H1 (cell line): Measurements from ENCODE around the gene COL19A1. TPM values are rescaled to one million over a fixed set of nuclear protein-coding genes. Genes with fewer than 3 reads are reported as not detected.
A peak's percentile ranks its signal among the peaks of the same experiment; 100 is the strongest.

Source experiments
- CTCF ChIA-PET: fragments of 300-600 bp; sonication (Branson Sonifier 250); formaldehyde crosslinking; loops from one replicate; lab custom pipeline; 2021; ENCODE audit not compliant: partially characterized antibody; lab: Charles Lee
- POLR2A ChIA-PET: fragments of 300-600 bp; sonication (Branson Sonifier 250); formaldehyde crosslinking; loops from one replicate; lab custom pipeline; 2021; ENCODE audit warnings: inconsistent platforms; ENCODE audit not compliant: partially characterized antibody; lab: Charles Lee
- DNase-seq, 2 experiments: peaks; one replicate each; pipeline versions ENCODE4 v3.0.0 to v3.0.0-alpha.2; 2010 to 2022; ENCODE audit warnings: low spot score in 2 of 2, low read depth in 1 of 2, mixed read lengths in 1 of 2
- FAIRE-seq: peaks from 2 replicates; lab custom pipeline; 2011; peaks lifted over from hg19 to GRCh38; lab: Jason Lieb, UNC
- H2AFZ ChIP-seq: 2 replicates; pipeline ENCODE4 v1.8.1; 2012; ENCODE audit warnings: low read length, inconsistent platforms
- H2AK5ac ChIP-seq: 2 replicates; pipeline ENCODE4 v1.6.1; 2013; ENCODE audit warnings: low read depth, low read length
- H2BK120ac ChIP-seq: replicated peaks from 2 replicates; pipeline ENCODE3; 2013; ENCODE audit warnings: low read depth, low read length, inconsistent platforms
- H2BK12ac ChIP-seq: 2 replicates; pipeline ENCODE4 v1.6.1; 2013; ENCODE audit warnings: low read depth, low read length
- H2BK15ac ChIP-seq: 2 replicates; pipeline ENCODE4 v1.6.1; 2013; ENCODE audit warnings: low read length
- H2BK20ac ChIP-seq: 2 replicates; pipeline ENCODE4 v1.6.1; 2013; ENCODE audit warnings: low read length
- H2BK5ac ChIP-seq: 2 replicates; pipeline ENCODE4 v1.6.1; 2013; ENCODE audit warnings: low read depth, low read length
- H3K14ac ChIP-seq: 2 replicates; pipeline ENCODE4 v1.6.1; 2013; ENCODE audit warnings: inconsistent platforms; ENCODE audit not compliant: insufficient read length
- H3K18ac ChIP-seq: 2 replicates; pipeline ENCODE4 v1.6.1; 2013; ENCODE audit warnings: low read length; ENCODE audit errors: extremely low read depth
- H3K23ac ChIP-seq: 2 replicates; pipeline ENCODE4 v1.6.1; 2013; ENCODE audit warnings: inconsistent platforms; ENCODE audit not compliant: insufficient read length
- H3K23me2 ChIP-seq: 2 replicates; pipeline ENCODE4 v1.6.1; 2013; ENCODE audit warnings: low read depth, low read length
- H3K27ac ChIP-seq: 2 replicates; pipeline ENCODE4 v1.6.1; 2011; ENCODE audit warnings: low read depth, low read length, inconsistent platforms
- H3K27me3 ChIP-seq, 4 experiments: replicated peaks in 1 of 4; 1 replicate in 1 of 4; 2 replicates in 3 of 4; pipeline versions ENCODE4 v1.6.1 to v1.8.1; 2011 to 2013; ENCODE audit warnings: low read length in 3 of 4, mild to moderate bottlenecking in 3 of 4, inconsistent platforms in 2 of 4, mixed read lengths in 2 of 4, moderate library complexity in 1 of 4; ENCODE audit not compliant: control insufficient read depth in 3 of 4, insufficient read depth in 3 of 4; ENCODE audit errors: extremely low read depth in 1 of 4
- H3K36me3 ChIP-seq, 4 experiments: 2 replicates each; pipeline versions ENCODE4 v1.6.1 to v1.8.1; 2011 to 2013; ENCODE audit warnings: mild to moderate bottlenecking in 4 of 4, low read length in 3 of 4, moderate library complexity in 2 of 4, control low read depth in 1 of 4, inconsistent platforms in 1 of 4; ENCODE audit not compliant: insufficient read depth in 4 of 4, control insufficient read depth in 2 of 4
- H3K4ac ChIP-seq: replicated peaks from 2 replicates; pipeline ENCODE3; 2013; ENCODE audit warnings: low read length, low read depth, mixed read lengths, inconsistent platforms; ENCODE audit not compliant: insufficient read length
- H3K4me1 ChIP-seq, 4 experiments: replicated peaks in 1 of 4; 1 replicate in 1 of 4; 2 replicates in 3 of 4; pipeline versions ENCODE4 v1.6.1 to v1.8.1; 2011 to 2013; ENCODE audit warnings: low read length in 3 of 4, inconsistent platforms in 2 of 4, mixed read lengths in 1 of 4; ENCODE audit not compliant: insufficient read depth in 4 of 4, control insufficient read depth in 3 of 4
- H3K4me2 ChIP-seq, 2 experiments: 2 replicates each; pipeline versions ENCODE4 v1.6.1 to v1.8.1; 2011 to 2013; ENCODE audit warnings: low read depth in 2 of 2, low read length in 2 of 2, control low read depth in 1 of 2, inconsistent platforms in 1 of 2, mild to moderate bottlenecking in 1 of 2; ENCODE audit not compliant: insufficient read depth in 1 of 2
- H3K4me3 ChIP-seq, 4 experiments: fragments of 200-600, 300-600 bp in 1 of 4; sonication (generic), shearing (Covaris generic), sonication (Bioruptor Twin) in 1 of 4; 2 replicates each; pipeline versions ENCODE4 v1.5.1 to v1.8.1; 2011 to 2016; ENCODE audit warnings: low read length in 4 of 4, low read depth in 3 of 4, control low read depth in 2 of 4, inconsistent platforms in 2 of 4, mild to moderate bottlenecking in 2 of 4, mixed read lengths in 1 of 4, moderate library complexity in 1 of 4; ENCODE audit not compliant: insufficient read depth in 2 of 4; ENCODE audit errors: extremely low read depth in 1 of 4
- H3K56ac ChIP-seq: replicated peaks from 2 replicates; pipeline ENCODE3; 2013; ENCODE audit warnings: low read depth, mild to moderate bottlenecking, mixed read lengths, low read length, inconsistent platforms; ENCODE audit not compliant: insufficient read length
- H3K79me1 ChIP-seq: 2 replicates; pipeline ENCODE4 v1.6.1; 2013; ENCODE audit warnings: low read depth, low read length, control low read depth
- H3K79me2 ChIP-seq, 2 experiments: 2 replicates each; pipeline versions ENCODE4 v1.6.1 to v1.8.1; 2012 to 2013; ENCODE audit warnings: low read length in 2 of 2, mild to moderate bottlenecking in 2 of 2, inconsistent platforms in 1 of 2; ENCODE audit not compliant: insufficient read depth in 2 of 2, control insufficient read depth in 1 of 2
- H3K9ac ChIP-seq, 4 experiments: replicated peaks in 1 of 4; 1 replicate in 1 of 4; 2 replicates in 3 of 4; pipeline versions ENCODE4 v1.6.1 to v1.8.1; 2011 to 2013; ENCODE audit warnings: low read depth in 3 of 4, low read length in 3 of 4, control low read depth in 2 of 4, mild to moderate bottlenecking in 2 of 4, moderate library complexity in 2 of 4, inconsistent platforms in 1 of 4; ENCODE audit errors: extremely low read depth in 1 of 4
- H3K9me3 ChIP-seq, 2 experiments: 2 replicates each; pipeline versions ENCODE4 v1.6.1 to v1.8.1; 2012 to 2013; ENCODE audit warnings: mild to moderate bottlenecking in 2 of 2, moderate library complexity in 2 of 2, control low read depth in 1 of 2, inconsistent platforms in 1 of 2, low read depth in 1 of 2, low read length in 1 of 2, mixed read lengths in 1 of 2; ENCODE audit not compliant: insufficient read depth in 2 of 2
- H4K20me1 ChIP-seq, 2 experiments: replicated peaks in 1 of 2; 2 replicates each; pipeline versions ENCODE3 to v1.8.1; 2011 to 2013; ENCODE audit warnings: inconsistent platforms in 2 of 2, low read length in 2 of 2, mild to moderate bottlenecking in 1 of 2; ENCODE audit not compliant: insufficient read depth in 2 of 2, control insufficient read depth in 1 of 2
- H4K5ac ChIP-seq: 2 replicates; pipeline ENCODE4 v1.6.1; 2013; ENCODE audit warnings: low read length, low read depth, mixed read lengths, inconsistent platforms; ENCODE audit not compliant: insufficient read length
- H4K8ac ChIP-seq: 2 replicates; pipeline ENCODE4 v1.8.0; 2013; ENCODE audit warnings: mild to moderate bottlenecking, moderate library complexity, low read length, inconsistent platforms; ENCODE audit not compliant: insufficient read depth; ENCODE audit errors: extremely low read depth
- H4K91ac ChIP-seq: replicated peaks from 2 replicates; pipeline ENCODE3; 2013; ENCODE audit warnings: low read length, mixed read lengths, inconsistent platforms; ENCODE audit not compliant: insufficient read length
- HDAC2 ChIP-seq, 2 experiments: fragments of 300-600 bp in 1 of 2; sonication (generic) in 1 of 2; IDR thresholded peaks; 2 replicates each; pipeline ENCODE4 v1.6.1; 2011 to 2012; ENCODE audit warnings: low read depth in 2 of 2, low read length in 2 of 2, mild to moderate bottlenecking in 2 of 2, moderate library complexity in 2 of 2, borderline replicate concordance in 1 of 2, inconsistent platforms in 1 of 2
- JUND ChIP-seq: IDR thresholded peaks from 2 replicates; pipeline ENCODE4 v1.6.1; 2011; ENCODE audit warnings: mild to moderate bottlenecking, improper control_type of control experiment, low read length
- MAFK ChIP-seq: IDR thresholded peaks from 2 replicates; pipeline ENCODE4 v1.6.1; 2012; ENCODE audit warnings: low read depth, mild to moderate bottlenecking, improper control_type of control experiment, low read length
- SAP30 ChIP-seq: fragments of 300-600 bp; sonication (generic); IDR thresholded peaks from 2 replicates; pipeline ENCODE4 v1.7.1; 2012; ENCODE audit warnings: low read length, moderate library complexity, mild to moderate bottlenecking, inconsistent platforms; ENCODE audit not compliant: insufficient read depth, insufficient replicate concordance
- TBP ChIP-seq: IDR thresholded peaks from 2 replicates; pipeline ENCODE4 v1.6.1; 2011; ENCODE audit warnings: low read depth, low read length, improper control_type of control experiment
- WGBS, 2 experiments: shearing (Covaris generic) in 1 of 2; methylation state at CpG; one replicate each; pipeline versions ENCODE4 v1.1.6 to v1.1.7; 2013 to 2015; ENCODE audit warnings: low lambda C conversion rate in 2 of 2, mixed read lengths in 2 of 2, inconsistent platforms in 1 of 2, low coverage in 1 of 2, missing lambda C conversion rate in 1 of 2; ENCODE audit not compliant: insufficient replicate concordance in 2 of 2, insufficient coverage in 1 of 2, insufficient read length in 1 of 2; ENCODE audit errors: extremely low coverage in 1 of 2, missing lambda C conversion rate in 1 of 2; 5-methylcytosine and 5-hydroxymethylcytosine counted together
- polyA plus RNA-seq, 7 experiments: library from polyadenylated mRNA; depleted of rRNA in 3 of 7; stranded (reverse) in 5 of 7; unstranded in 2 of 7; fragments of >200 nt in 5 of 7; fragments of 200-250 nt in 2 of 7; gene quantifications; 1 replicate in 5 of 7; 2 replicates in 1 of 7; 4 replicates in 1 of 7; pipeline versions ENCODE4 v1.2.1 to v1.2.3, GENCODE V29; 2011 to 2013; ENCODE audit warnings: missing spikeins in 2 of 7, mixed read lengths in 2 of 7
- total RNA-seq: library from RNA; stranded (reverse); fragmentation: NEBNext Ultra II Directional; extraction: Animal tissue kit (Norgen Biotek cat#: 25700); gene quantifications from 2 replicates; pipeline ENCODE4 v1.2.1, GENCODE V29; 2021
- TF ChIP-seq, protein P1 (sequence below): IDR thresholded peaks from 2 replicates; pipeline ENCODE4 v1.6.1; 2011; ENCODE audit warnings: low read length, improper control_type of control experiment
- TF ChIP-seq, protein P2 (sequence below): IDR thresholded peaks from 2 replicates; pipeline ENCODE4 v1.6.1; 2012; ENCODE audit warnings: inconsistent platforms

Gene COL19A1
- total and polyA plus RNA-seq, 2 of the 8 experiments (the other 6 are each of a cell fraction or from before 2014, with no cell fraction given): not detected

- no peaks in the 10 kb centered on the region for H4K20me1 ChIP-seq
- no peak overlapping the region for H4K5ac ChIP-seq
- no peak overlapping the region for H2BK15ac ChIP-seq
- ChIA-PET CTCF (interaction anchor here (0.7 to 1.2 kb wide), 2 partner anchors 10 to 65 kb away, joined by 3 read pairs; no protein-coding TSS in a partner anchor), POLR2A (no interaction called here)
- peak overlapping the region; percentile 34; the same call in 1 of the 2 replicates for H2AFZ ChIP-seq
- TF ChIP-seq SAP30 (no peak), TBP (no peak), MAFK (no peak), HDAC2 (IDR thresholded peaks at IDR 0.05; ENCODE audit: borderline replicate concordance in 1 of 2, low read depth in 2 of 2, low read length in 2 of 2) (no peak), JUND (no peak)
- TF ChIP-seq, protein P1, sequence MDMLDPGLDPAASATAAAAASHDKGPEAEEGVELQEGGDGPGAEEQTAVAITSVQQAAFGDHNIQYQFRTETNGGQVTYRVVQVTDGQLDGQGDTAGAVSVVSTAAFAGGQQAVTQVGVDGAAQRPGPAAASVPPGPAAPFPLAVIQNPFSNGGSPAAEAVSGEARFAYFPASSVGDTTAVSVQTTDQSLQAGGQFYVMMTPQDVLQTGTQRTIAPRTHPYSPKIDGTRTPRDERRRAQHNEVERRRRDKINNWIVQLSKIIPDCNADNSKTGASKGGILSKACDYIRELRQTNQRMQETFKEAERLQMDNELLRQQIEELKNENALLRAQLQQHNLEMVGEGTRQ: no peak
- TF ChIP-seq, protein P2, sequence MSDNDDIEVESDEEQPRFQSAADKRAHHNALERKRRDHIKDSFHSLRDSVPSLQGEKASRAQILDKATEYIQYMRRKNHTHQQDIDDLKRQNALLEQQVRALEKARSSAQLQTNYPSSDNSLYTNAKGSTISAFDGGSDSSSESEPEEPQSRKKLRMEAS: no peak
- no peaks in the 10 kb centered on the region for H3K9me3 ChIP-seq
- H3K79me2 ChIP-seq: no peaks in the 10 kb centered on the region
- no peak overlapping the region for H2AK5ac ChIP-seq
- H3K56ac ChIP-seq: no peak overlapping the region
- H3K79me1 ChIP-seq: no peaks in the 10 kb centered on the region
- no peak overlapping the region for H2BK120ac ChIP-seq
- no peak overlapping the region for H3K9ac ChIP-seq
- H4K8ac ChIP-seq: no peak overlapping the region
- no peak overlapping the region for H3K23ac ChIP-seq
- H3K4me1 ChIP-seq: no peaks in the 10 kb centered on the region
- H2BK12ac ChIP-seq: no peak overlapping the region
- H3K23me2 ChIP-seq: no peaks in the 10 kb centered on the region
- H3K18ac ChIP-seq: no peak overlapping the region
- WGBS, 2 experiments: 93% methylated on average over 4 of the region's 4 CpGs; no CpG with 5 or more reads in 1 of the 2 experiments
- no peak for FAIRE-seq
- no peaks in the 10 kb centered on the region for H3K27me3 ChIP-seq
- no peak overlapping the region for H3K4ac ChIP-seq
- no peak overlapping the region for H3K4me2 ChIP-seq
- H3K4me3 ChIP-seq: no peak overlapping the region
- no peak overlapping the region for H2BK20ac ChIP-seq
- no peaks in the 10 kb centered on the region for H3K36me3 ChIP-seq
- H3K14ac ChIP-seq: no peak overlapping the region
- no peak for DNase-seq
- no peak overlapping the region for H3K27ac ChIP-seq
- no peak overlapping the region for H4K91ac ChIP-seq
- no peak overlapping the region for H2BK5ac ChIP-seq
Observed at GRCh38 chr6:69848552-69848951, 17.8 kb upstream of the COL19A1 start.
